ENCODE measurements around the gene OSGEP.

The OSGEP gene

DNA sequence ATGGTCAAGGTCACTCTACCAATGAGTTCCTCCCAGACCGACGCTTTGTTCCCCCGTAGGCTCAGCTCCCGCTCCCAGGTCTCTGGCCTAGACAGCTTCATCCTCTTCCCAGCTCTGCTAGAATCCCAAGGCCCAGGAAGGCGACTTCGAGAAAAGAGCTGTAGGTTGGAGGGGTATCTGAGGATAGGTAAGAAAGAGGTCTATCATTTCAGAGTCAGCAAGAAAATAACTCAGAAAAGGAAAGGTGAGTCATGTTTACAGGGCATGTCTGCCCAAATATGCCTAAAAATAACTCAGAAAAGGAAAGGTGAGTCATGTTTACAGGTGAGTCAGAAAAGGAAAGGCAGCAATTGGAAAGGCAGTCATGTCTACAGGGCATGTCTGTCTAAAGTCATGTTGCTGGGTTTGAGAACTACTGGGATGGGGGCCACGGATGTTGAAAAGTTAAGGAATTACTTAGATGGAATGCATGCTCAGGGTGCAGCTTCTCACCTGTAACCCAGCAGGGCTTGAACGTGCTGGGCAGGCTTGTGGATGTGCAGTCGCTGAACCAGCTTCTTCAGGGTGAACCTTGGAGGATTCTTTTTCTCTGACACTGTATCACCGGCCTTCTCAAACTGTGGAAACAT lies 53.5 kb downstream of the OSGEP start:
- TF ChIP-seq, protein P1, sequence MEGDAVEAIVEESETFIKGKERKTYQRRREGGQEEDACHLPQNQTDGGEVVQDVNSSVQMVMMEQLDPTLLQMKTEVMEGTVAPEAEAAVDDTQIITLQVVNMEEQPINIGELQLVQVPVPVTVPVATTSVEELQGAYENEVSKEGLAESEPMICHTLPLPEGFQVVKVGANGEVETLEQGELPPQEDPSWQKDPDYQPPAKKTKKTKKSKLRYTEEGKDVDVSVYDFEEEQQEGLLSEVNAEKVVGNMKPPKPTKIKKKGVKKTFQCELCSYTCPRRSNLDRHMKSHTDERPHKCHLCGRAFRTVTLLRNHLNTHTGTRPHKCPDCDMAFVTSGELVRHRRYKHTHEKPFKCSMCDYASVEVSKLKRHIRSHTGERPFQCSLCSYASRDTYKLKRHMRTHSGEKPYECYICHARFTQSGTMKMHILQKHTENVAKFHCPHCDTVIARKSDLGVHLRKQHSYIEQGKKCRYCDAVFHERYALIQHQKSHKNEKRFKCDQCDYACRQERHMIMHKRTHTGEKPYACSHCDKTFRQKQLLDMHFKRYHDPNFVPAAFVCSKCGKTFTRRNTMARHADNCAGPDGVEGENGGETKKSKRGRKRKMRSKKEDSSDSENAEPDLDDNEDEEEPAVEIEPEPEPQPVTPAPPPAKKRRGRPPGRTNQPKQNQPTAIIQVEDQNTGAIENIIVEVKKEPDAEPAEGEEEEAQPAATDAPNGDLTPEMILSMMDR (IDR thresholded peaks at IDR 0.05), result no peak
- DNase-seq, result no peak
- Histone ChIP-seq H3K27me3 (no peaks in the 10 kb centered on the region), H3K9me3 (no peaks in the 10 kb centered on the region), H3K27ac (no peak overlapping the region), H3K4me3 (no peak overlapping the region), H3K4me1 (peaks cover 0 to 4% (median 0%) of the 10 kb centered on the region in 4 donors), H3K36me3 (peaks cover 77 to 95% (median 91%) of the 10 kb centered on the region in 3 donors)
- intact Hi-C loops (cut with DNase I; ENCODE audit: low total_unique reads), result no loop called here

DNA sequence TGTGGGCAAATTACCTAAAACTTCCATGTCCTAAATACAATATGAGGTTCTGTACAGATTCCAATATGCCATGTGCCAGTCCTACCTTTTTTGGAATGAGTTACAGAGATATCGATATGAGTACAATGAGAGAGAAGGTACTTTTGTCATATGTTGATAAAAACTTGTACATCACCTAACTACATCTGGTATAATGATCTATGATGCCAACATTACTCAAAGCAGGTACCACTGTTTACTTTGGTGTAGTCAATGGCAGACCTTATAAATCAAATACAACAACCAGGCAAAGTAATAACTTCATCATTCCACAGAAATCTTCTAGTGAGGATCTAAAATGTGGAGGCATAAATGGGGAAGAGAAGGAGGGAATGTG lies 54.0 kb downstream of the OSGEP start:
- Histone ChIP-seq H3K4me1 (peaks cover 0 to 4% (median 0%) of the 10 kb centered on the region in 4 donors), H3K4me3 (no peak overlapping the region), H3K27me3 (no peaks in the 10 kb centered on the region), H3K27ac (no peak overlapping the region), H3K9me3 (no peaks in the 10 kb centered on the region), H3K36me3 (peaks cover 78 to 95% (median 92%) of the 10 kb centered on the region in 3 donors)
- TF ChIP-seq, protein P1 (IDR thresholded peaks at IDR 0.05), result no peak
- intact Hi-C loops (cut with DNase I; ENCODE audit: low total_unique reads), result no loop called here
- DNase-seq, result no peak

DNA sequence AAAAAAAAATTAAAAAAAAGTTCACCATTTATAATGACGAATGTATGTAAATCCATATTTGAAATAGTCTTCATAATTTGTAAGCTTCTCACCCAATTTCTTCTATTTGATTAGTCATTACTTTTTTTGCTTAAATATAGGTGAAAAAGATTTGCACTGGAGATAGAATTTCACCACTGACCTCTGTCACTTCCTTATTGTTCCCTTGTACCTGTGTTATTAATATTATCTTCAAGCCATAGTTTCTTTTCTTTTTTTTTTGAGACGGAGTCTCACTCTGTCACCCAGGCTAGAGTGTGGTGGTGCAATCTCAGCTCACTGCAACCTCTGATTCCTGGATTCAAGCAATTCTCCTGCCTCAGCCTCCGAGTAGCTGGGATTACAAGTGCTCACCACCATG lies 57.1 kb downstream of the OSGEP start:
- no peak overlapping the region for H3K4me3 ChIP-seq
- H3K36me3 ChIP-seq, result peaks cover 64 to 93% (median 88%) of the 10 kb centered on the region in 3 donors
- TF ChIP-seq, protein P1 (IDR thresholded peaks at IDR 0.05), result no peak
- H3K27me3 ChIP-seq, result no peaks in the 10 kb centered on the region
- intact Hi-C loops (cut with DNase I; ENCODE audit: low total_unique reads), result no loop called here
- H3K9me3 ChIP-seq, result no peaks in the 10 kb centered on the region
- no peak overlapping the region for H3K27ac ChIP-seq
- H3K4me1 ChIP-seq, result no peaks in the 10 kb centered on the region
- DNase-seq, result no peak

Measured in tibial artery (tissue), 4 donors.